HG02763 (cell line): ENCODE data around the gene SHMT2.

Source experiments
- ATAC-seq: cut with Tn5 transposase; IDR thresholded peaks from one replicate; pipeline ENCODE4 v1.9.1; 2021; ENCODE audit warnings: mild to moderate bottlenecking, moderate library complexity; ENCODE audit not compliant: unreplicated experiment

SHMT2 gene

DNA sequence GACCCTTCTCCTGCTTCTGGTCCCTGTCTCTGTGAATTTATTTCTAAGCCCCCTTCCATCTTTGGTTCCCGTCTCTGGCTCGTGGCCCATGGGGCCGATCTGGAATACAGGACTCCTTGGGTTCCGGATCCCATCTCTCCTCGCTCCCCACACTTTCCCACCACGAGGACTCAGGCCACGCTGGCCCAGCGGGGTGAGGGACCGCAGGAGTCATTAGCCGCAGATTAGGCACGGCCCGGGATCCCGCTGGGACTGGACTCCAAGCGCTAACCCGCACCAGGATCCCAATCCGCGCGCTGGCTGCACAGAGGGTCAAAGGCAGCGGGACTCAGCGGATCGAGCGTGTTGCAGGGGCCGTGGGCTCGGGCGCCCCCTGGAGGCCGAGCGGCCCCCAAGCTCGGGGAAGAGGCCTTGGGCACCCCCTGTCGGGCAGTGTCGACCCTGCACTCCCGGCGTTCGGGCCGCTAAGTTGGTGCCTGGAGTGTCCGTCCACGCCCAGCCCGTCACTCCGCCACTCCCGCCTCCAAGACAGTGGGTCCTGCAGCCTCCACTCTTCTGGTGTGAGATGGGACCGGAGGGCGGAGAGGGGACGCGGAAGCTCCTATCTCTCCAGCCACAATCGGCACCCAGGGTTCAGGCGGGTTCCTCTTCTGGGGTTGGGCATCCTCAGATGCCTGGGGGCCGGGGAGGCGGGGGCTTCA lies 9.5 kb downstream of the SHMT2 start:
- peak; percentile 55 for ATAC-seq

DNA sequence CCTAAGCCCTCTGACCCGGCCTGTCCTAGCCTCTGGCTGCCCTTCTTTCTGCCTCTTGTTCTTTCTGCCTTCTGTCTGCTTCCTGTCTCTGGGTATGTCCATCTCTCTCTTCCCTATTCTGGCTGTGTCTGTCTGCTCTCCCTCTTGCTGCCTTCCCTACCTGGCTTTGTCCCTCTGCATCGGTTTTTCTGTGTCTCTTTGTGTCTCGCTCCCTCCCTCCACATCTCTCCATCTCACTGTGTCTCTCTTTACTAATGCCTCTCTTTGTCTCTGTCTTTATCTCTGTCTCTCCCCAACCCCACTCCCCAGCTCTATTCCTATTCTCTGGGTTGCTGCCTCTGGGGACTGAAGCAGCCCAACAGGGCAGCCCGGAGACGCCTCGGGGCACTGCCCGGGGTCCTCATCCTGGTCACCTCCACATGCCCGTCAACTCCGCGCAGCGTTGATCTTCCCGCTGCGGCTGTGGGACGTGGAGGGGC lies 10.1 kb downstream of the SHMT2 start:
- no peak for ATAC-seq

DNA sequence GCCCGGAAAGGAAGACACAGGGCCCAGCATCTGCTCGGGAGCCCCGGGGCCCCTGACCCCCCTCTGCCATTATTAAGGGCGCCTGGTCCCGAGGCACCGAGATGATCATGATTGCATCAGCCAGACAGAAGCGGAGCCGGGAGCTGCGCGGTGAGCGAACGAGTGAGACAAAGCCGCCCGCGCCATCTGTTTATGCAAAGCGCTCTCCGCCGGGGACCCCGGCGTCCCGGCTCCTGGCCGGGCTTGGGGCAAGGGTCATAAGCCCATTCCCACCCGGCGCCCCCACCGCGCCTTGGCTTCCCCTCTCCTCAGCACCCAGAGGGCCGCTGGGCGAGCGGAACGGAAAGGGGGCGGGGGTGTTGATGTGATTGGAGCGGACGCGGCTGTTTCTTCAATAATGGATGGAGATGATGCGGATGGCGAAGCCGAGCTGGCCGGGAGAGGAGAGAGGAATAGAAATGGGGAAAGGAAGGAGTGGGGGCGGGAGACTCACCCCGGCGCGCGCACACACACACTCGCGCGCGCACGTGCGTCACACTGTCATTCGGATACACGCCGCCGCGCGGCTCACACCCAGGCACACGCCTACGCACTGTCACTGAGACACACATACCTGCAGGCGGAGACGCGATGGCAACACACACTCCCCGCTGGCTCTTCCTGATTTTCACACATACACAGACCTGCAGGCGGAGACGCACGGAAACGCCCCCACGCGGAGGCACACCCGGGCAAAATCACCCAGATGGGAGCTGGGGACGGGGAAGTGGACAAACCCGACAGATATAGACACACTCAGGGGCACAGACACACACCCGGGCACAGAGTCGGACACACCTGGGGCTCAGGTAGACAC lies 10.8 kb downstream of the SHMT2 start:
- no peak for ATAC-seq

DNA sequence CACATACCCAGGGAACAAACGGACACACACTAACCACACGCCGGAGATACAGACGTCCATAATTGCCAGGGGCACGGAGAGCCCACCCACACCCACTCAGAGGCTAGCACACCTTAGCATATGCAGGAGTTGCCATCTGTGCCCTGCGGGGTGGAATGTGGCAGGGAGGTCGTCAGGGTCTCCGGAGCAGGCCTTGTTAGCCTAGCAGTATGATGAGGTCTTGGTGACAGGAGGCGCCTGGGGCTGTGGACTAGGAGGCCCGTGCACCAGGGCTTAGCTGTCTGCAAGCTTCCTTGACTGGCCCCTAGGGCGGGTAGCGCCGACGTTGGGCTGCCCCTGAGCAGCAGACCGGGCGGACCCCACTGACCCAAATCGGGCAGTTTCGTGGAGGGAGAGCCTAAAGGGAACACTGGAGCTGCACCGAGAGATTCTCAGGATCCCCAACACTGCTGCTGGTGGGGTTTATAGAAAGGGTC lies 11.5 kb downstream of the SHMT2 start:
- ATAC-seq = no peak

DNA sequence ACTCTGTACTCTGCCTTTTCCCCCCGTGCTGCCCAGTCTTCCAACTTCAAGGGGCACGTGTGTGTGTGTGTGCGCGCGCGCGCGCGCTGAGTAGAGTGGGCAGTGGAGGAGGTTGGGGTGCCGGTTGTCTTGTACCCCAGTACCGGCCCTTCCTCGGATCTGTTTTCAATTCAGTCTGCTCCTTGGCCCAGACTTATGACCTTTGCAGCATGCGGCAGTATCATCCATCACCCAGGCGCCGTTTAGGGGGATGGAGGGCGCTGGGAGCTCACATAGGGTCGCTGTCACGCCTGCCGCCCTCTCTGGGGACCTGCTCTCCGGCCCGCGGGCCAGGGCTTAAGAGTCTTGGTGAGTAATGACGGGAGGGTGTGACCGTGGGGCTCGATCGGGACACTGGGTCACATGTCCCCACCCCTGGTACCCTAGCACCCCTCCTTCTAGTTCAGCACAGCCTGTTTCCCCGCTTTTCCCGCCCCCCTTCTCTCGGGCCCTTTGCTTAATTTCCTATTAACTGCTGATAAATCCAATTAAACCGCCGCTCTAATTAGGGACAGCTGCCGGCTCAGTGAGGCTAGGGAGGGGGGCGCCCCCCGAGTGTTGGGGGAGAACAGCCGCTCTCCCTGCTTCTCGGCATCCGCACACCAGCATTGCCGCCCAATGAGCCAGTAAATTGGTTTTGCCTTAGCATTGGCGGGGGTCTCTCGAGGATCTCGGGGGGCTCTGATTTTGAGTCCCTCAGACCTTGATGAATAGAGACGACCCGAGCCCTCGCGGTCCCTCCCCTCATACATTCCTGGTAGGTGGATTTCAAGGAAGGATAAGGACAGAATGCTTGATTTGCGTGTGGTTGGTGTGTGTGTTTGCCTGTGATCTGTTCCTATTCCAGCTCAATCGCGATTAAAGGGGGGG lies 12.1 kb downstream of the SHMT2 start:
- ATAC-seq = no peak

DNA sequence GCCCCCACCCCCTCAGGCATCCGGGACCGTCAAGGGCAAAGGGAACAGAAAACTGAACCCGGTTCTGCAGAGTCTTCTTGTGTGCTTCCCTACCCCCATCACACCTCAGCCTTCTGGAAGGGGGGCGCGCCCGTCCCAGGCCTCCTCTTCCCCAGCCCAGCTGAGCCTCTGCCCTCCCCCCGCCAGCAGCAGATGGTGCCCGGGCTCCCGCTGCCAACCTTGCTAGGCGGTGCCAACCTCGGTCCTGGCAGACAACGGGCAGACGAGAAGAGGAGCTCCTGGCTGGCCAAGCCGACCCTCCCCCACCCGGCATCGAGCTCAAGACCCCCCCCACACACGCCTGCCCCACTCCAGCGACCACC lies 12.8 kb downstream of the SHMT2 start:
- no peak for ATAC-seq

DNA sequence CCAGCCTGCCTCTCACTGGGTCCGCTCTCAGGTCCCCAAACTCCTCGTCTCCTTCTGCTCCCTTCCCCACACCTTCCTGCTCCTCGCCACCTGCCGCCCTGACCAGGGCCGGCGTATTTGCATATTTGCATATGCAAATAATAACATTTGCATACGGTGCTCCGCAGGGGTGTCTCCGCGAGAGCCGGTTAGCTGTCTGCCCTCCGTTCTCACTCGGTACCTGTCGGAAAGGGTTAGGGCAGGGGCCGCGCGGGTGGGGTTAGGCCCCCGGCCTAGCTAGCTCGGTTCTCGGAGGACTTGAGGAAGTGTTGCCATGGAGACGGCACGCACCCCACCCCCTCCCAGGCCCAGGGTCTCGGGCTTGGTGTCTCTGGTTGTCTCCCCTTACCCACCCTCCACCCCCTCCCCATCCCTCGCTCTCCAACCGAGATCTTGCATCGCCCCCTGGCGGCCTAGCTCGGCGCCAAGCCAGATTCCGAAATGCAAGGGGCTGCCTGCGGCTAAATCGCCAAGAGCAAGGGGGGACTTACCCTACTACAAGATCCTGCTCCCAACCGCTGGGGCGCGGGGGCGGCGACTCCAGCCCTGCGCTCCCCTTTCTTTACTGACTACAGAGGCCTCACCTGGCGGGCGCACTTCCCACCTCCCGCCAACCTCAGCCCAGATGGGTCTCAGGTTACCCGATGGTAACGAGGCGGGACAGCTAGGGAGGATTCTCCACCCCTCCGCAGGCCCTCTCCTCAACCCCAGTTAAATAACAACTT lies 13.4 kb downstream of the SHMT2 start:
- peak; percentile 38 for ATAC-seq

DNA sequence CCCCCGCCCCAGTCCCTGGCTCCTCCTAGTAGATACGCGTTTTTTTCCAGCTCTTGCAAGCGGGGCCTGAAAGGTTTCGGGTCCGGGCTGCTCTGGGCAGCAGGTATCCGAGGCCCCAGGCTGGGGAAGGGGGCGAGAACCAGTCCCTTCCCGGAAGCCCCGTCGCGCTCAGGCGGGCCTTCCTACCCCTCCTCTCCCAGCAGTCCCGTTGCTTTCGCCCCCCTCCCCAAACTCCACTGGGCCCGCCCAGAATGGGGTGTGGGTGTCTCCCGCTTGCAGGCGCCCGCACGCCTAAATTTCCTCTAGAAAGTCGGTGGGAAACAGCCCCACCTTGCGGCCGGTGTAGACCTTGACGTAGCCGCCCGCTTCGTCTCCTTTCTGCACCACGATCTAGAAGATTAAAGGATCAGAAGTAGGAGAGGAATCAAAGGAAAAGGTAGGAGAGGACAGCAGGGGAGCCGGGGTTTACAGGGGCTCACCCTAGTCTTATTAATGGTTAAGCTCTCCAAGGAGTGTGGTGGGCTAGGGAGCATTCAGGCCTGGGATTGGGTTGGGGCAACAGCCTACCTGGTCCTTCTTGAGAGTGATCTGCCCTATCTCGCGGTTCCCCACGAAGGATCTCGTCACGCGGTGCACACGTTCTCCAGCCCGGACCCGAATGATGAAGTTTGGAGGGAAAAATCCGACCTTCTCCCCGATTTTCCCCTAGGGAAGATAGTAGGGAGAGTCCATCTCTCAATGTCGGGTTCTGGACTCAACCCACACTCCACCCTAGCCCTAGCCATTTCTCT lies 14.2 kb downstream of the SHMT2 start:
- no peak for ATAC-seq

DNA sequence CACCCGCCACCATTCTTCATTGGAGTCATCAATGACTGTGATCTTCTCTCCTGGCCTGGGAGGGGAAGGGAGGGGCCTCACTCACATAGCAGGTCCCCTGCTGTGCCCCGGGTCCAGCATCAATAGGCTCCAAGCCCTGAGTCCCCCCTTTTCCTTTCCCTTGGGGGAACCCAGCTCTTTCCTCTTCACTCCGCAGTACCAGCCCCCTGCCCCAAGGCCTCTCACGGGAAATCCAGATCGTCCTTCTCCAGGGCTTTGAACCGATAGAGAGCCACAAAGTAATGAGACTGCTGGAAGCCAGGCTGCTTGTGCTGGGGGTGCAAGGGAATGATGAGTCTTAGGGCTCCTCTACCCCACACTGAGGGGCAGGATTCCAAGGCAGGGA lies 14.8 kb downstream of the SHMT2 start:
- no peak for ATAC-seq

DNA sequence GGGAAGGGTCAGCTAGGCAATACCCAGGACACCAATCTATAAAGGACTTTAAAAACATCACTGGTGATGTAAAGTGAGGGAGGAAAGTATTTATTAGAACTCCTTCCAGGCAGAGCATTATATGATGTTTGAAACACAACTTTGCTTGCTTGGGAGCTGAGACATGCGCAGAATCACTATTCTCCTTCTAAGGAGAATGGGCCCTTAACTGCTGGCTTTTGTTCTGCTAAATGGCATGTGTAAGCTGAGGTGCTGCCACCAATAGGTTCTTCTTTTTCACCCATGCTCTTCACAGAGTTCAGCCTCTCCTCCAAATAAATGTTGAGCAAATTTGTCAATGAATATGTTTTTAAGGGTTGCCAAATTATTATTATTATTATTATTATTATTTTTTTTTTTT lies 17.5 kb downstream of the SHMT2 start:
- no peak for ATAC-seq

DNA sequence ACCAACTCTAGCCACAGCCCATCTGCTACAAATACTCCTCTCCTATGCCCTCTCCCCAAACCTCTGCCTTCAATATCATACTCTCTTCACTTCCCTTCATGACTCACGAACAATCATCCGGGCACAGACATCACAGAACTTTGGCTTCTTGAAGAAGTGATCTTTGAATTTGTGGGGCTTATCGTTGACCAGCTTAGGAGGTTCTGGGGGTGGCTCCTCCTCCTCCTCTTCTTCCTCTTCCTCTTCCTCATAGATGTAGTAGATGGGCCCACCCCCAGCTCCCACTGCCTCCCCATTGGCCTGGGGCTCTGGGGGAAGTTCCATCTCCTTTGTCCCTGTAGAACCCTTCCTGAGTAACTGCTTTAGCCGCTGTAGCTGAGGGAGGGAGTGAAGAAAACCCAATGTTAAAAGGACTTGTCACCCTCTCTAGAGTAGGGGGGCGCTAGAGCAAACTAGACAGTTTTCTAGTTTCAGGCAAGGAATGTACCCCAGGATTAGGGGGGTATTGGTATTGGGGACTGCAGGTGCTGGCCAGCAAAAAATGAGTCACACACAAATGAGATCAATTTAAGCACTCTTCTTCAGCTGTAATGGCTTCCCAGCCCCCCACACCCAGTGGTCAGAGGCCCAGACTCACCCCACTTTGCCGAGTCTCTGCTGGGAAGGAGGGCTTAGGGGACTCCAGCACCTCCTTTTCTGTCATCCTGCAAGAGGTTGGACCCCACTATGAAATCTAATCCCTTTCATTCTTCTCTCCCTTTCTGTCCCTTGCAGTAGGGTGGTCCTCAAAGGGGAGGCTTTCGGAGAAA lies 19.6 kb downstream of the SHMT2 start:
- ATAC-seq = no peak

DNA sequence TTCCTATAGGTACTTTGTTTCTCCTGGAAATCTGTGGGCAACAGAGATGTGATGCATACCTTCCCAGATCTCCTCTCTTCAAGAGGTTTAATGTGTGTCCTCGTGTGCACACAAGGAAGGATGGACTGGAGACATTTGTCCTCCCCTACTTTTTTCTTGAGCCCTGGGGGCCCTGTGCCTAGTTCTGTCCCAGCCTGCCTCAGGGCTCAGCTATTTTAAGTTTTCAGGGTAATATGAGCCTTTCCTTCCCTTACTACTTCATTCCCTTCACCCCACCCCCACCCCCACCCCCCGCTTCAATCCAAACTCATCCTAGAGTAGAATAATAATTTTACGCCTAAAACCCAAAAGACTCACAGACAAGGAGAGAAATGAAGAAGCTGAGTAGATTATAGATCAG lies 21.0 kb downstream of the SHMT2 start:
- ATAC-seq = no peak

DNA sequence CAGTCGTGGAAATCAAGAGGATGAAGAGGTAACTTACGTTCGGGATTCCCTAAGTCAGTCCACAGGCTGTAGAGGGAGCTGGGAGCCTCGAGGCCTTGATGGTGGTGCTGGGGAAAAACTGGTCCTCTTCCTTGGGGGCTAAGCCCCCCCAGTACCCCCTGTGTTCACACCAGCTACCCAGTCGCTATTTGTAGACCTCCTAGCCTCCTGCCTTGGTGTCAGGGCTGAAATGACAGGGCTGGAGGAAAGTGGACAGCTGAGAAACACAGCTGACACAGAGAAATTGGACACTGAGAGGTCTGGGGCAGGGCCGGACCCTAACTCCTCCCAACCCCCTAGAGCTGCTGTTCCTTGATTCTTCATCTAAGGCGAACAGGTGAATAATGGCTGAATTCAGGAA lies 21.4 kb downstream of the SHMT2 start, which contains the start of gene STAC3:
Gene STAC3, minus strand, starts transcription at position 232 of the 400 bp plus-strand sequence. CDS start 1,551 bp downstream, outside the sequence.
- ATAC-seq = no peak

DNA sequence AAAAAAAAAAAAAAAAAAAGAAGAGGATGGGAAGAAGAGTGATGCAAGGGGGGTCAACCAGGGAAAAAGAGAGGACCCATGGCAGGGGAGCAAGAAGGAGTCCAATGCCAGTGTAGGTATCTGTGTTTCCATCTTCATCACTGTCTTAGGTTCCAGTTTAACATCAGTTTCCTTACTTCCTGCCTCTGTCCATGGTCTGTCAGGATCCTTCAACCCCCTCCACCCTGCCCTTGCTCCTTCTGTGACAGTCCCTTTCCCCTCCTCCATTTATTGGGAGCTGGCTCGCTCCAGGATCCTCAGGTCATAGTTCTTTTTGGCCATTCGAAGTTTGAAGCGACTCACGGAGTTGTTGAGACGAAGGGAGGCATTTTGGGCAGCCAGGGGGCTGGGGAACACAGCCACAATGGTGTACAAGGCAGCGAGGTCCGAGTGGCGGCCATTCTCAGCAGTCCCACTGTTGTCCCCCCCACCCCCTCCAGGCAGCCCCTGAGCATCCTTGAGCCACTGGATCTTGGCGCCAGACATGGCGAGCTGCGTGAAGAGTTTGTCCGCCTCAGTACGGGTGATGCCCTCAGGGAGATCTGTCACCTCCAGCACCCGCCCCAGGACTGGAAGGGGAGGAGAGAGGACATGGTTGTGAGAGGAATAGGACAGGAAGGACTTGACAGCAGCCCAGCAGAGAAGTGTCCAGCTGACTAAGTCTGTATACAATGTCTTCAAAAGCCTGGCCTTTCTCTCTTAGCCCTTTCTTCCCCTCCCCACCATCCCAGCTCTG lies 25.2 kb downstream of the SHMT2 start:
- no peak for ATAC-seq

DNA sequence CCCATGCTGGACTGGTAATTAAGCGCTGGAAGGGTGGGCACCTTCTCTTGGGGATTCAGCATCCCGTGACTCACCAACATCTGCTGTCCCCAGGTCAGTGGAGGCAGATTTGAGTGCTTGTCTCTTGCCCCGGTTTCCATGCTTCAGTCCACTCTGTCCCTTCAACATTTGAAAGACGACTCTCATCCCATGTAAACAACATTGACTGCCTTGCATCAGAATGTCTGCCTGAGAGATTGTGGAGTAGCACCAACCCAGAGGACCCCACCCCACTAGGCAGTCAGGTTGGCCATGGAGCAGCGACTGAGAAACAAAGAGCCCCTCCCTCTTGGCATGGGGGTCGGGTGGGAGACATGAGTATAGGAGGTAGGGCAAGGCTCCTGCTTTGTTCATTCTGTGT lies 26.4 kb downstream of the SHMT2 start:
- no peak for ATAC-seq

DNA sequence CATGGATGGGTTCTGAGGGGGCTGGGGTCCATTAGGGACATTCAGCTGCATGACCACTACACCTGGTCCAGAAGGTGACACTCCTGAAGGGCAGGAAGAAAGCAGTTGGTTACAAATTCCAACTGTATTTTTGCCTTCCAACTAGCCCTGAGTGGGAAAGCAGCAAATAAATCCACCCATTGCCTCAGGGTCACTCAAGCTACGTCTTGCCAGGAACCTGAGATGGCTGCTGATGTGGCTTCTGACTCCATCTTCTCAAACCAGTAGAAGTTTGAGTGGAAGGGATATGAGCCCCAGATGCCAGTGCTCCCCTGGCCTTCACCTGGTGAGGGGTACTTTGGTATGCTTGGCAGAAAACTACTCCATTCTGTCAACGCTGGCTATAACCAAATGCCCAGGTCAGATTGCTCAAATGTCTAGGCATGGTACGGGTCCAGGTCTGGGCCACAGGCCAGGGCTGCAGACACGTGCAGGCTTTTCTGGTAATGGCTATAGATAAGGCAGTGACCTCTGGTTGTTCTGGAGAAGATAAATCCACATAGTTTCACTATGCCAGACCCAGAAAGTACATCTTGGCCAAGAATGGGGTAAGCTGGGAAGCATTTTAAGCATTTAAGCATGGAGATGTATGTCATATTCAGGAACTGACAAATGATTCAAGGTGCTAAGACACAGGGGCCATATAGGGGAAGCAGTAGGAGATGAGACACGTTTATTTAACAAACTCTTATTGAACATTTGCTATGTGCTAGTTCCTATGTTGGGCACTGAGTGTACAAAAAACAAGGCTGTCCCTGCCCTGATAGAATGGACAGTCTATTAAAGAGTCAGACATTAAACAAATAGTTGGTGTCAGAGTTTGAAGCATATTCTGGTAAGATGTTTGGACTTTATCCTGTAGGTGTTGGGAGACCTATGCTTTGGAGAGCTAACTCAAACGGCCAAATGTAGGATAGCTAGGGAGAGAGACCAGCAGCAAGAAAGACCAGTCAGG lies 29.8 kb downstream of the SHMT2 start:
- ATAC-seq = no peak

DNA sequence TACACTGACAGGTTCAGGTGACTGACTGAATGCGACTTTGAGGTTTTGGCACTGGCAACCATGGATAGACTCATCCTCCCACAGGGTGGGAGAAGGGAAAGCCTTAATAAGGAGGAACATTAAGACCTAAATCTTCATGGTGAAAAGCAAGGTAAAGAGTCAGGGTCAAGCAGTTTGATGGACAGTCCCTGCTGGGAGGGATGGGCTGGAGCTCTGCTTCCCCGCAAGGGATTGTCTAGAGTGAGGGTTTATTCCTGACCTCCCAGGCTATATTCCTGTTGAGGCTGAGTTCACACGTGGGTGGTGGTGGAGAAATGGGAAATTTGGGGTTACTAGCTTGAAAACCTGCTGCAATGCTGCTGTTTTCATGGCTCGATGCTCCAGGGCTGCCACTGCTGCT lies 30.9 kb downstream of the SHMT2 start:
- no peak for ATAC-seq
